ENCODE results near the gene RERG.

The RERG gene

DNA sequence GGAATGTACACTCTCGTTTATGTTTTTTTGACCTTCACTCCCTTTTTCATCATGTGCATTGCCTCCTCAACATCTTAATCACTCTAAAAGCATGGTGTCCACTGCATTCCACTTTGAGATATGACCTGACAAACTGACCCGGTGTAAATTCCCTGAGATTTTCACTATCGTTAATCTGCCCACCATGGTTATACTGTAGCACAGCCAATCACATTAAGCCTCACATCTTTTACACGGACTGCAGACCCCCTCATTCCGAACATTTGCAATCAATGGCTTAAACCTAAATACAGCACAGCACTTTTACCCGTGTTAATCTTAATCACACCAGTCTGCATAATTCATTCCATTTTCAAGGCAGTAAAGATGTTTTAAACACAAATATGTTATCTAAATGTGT is 2.4 kb downstream of the RERG start:
- no peak for DNase-seq (ENCODE audit: low read depth in 2 of 2)

DNA sequence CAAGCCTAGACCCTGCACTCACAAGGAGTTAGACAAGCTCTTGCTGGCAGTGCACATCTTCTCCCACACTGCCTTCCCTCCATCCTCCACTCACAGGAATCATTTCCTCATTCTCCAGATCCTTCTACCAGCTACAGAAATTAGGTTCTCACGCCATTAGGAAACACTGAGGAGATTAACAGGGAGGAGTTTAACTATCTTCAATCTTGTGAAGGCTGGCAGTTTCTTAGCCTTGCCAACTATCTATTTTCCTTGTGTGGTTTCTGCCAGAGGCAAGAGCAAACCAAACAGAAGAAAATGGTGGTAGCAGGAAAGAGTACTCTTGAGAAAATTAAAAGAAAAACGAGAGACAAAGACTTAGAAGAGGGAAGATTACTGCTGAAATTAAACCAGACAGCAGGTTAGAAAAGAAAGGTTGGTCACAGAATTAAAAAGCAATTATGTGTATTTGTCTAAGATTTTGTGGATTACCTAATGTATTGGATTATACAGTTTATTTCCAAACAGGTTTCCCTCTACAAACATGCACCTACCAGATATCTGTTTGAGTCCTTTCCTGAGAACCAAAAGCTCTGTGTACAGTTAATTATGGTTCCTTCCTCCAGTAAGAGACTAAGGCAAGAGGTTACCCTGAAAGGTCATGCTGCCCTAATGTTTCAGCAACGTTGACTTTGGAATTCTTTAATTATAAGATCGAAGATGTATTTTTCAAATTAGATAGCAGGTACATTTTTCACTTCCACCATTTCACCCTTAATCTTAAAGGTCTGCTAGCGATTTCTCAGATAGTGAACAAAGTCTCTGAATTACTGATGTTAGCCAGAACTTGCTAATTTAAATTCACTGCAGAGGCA is 5.0 kb downstream of the RERG start:
- DNase-seq (ENCODE audit: low read depth in 2 of 2): no peak

DNA sequence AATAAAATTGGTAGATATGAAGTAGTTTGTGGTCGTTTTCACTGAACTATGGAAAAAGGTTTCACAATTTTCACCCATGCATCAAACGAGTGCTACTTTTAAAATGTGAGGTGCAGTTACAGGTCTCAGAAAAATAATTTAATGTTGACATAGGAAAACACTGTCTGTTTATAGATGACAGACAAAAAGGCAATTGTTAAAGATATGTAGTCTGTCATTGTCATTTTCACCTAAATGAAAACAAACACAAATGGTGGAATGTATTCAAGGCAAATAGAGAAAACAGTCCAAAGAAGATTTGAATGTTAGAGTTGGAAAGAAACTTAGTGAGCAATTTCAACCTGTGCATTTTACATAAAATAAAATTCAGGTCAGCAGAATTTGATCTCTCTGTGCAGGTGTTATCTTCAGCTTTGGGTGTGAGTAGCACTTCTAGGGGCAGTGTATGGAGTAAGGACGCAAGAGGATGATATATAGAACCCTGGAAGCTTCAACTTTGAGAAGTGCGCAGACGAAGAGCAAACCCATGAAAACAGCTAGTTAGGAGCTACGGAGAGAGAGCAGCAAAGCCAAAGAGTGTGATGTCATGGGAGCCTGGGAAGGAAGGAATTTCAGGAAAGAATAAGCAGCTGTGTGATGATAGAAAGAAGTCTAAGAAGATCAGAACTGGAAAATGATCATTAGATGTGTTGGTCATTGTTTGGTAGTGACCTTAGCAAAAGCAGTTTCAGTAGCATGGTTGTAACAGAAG is 6.2 kb downstream of the RERG start:
- DNase-seq (ENCODE audit: low read depth in 2 of 2): no peak

DNA sequence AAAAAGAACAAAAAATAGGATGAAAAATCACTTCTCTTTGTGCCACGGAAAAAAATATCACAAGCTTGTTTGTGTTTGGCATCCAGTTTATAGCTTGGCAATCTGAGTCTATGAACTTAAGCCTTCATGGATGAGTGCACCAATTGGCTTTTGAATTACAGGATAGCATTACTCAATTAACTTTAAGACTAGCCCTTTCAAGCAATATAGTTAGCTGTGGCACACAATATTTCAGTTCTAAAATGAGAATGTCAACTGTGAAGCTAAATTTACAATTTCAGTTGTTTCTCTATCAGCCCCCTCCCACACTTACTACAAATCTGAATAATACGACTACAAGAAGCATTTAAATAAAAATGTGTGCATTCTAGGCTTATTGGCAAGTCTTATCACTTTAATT is 8.3 kb downstream of the RERG start:
- DNase-seq (ENCODE audit: low read depth in 2 of 2): no peak

DNA sequence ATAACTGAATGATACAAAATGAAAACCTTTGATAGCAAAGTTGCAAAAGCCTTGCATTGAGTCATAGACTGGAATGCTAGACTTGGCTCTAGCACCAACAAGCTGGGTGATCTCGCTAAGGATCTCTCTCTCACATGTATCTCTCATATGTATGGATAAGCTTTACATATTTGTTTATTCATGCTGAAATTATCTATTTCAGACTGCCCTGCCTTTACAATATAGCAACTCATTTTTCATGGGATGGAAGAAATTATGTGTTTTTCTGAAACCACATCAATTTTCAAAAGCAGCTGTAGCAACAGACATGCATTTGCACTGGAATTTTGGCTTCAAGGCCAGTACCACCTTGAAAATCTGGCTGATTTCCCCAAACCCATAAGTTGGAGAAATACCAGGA is 11.4 kb downstream of the RERG start:
- DNase-seq (ENCODE audit: low read depth in 2 of 2): no peak

DNA sequence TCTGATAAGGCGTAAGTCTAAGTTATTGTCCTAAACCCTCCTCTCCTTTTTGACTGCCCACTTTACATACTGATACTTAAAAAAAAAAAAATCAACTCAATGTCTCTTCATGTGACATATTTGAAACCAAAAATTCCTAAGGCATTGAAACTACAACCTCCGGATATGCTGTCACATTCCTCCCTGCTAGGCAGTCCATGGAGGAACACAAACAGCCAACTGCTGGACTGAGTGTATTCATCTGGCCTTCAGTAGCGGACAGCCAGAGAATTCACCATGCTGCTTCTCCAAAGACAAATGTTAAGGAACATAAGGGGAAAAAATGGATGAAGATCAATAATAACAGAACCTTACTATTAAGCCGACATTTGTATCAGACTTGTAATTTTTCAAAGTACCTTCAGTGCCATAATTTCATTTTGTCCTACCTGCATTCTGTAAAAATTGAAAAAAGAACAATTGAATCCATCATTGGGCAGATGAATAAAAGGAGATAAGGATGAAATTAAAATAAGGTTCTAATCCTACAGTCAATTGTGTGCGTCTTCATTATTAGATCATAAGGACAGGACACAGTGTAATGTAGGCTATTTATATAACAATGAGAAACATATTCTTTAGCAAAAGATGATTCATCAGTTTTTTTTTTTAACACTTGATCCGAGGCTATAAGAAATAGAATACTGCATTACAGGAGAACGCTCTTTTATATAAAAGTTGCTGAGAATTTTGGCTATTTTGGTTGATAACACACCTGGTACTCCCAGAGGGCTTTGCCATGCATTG is 12.2 kb downstream of the RERG start:
- no peak for DNase-seq (ENCODE audit: low read depth in 2 of 2)

DNA sequence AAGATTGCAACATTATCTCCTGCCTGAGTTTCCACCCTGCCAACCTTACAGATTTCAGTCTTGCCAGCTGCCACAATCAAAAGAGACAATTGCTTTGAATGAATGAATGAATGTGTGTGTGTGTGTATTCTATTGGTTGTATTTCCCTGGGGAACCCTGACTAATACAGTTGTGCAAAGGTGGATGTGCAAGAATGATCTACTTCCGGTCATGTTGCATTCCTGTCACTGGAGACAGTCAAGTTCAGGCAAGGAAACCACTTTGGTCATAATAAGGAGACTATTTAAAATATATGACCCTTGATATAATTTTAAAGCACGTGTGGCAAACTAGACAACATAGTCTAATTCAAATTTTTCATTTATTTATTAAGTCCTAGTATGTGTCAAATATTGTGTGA is 13.1 kb downstream of the RERG start:
- DNase-seq (ENCODE audit: low read depth in 2 of 2): no peak

DNA sequence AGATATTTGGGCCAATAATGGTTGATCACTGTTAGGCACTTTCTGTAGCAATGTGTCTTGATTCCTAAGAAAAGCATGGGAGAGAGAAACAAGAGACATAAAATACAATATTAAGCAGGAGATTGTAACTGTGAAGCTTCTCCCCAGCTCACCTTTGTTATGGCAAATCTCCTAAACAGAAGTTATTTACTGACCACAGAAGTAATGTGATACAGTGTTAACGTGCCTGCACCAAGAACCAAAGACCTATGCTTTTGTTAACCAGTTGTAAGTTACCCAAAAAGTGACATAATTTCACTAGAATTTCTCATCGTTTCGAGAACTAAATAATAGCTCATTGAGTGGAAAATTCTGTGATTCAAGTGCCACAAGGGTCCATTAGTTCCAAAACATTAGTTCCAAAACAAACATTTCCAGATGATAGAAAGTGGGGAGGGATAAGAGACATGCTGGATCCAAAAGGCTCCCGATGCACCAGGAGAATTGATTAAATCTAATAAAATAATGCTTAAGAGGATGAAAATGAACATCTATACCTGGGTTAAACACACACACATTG is 14.3 kb downstream of the RERG start:
- no peak for DNase-seq (ENCODE audit: low read depth in 2 of 2)

DNA sequence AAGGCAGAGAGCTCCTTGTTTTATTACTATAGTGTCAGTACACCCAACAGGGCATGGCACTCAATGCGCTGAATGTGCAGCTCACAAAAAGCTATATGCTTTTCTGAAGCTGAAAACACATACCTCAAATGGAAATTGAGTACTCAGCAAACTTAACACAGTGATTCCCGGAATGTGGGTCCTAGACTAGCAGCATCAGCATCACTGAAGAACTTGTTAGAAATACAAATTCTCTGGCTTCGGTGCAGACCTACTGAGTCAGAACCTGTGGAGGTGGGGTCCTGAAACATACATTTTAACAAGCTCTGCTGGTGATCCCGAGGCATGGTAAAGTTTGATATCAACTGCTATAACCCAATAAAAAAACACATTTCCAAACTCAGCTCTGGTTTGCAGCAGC is 14.9 kb downstream of the RERG start:
- DNase-seq (ENCODE audit: low read depth in 2 of 2): no peak

DNA sequence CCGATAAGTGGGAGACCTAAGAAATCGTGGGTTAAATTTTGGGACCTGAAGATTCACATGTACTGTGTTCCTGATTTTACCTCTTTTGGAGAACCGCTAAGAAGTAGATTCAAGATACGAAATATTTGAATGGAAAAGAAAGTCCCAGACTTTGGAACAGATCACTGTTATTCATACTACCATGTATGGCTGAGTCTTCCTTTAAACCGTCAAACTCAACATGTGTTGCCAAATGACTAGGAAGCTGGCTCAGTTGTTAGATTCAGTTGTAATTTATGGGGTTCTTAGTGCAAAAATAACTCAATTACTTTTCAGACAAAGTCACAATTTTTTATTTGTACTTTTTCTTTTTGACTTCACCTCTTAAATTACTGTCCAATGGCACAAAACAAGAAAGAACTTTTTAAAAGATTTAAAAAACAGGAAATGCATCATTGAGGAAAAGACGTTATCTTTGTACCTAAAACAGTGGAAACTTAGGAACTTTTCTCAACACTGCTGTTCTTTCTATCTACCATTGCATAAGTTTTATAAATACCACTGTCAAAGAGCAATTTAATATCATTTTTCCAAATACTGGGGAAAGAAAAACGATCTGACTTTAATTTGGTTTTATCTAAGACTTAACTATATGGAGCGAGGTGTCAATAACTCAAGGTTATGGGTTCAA is 15.7 kb downstream of the RERG start:
- no peak for DNase-seq (ENCODE audit: low read depth in 2 of 2)

DNA sequence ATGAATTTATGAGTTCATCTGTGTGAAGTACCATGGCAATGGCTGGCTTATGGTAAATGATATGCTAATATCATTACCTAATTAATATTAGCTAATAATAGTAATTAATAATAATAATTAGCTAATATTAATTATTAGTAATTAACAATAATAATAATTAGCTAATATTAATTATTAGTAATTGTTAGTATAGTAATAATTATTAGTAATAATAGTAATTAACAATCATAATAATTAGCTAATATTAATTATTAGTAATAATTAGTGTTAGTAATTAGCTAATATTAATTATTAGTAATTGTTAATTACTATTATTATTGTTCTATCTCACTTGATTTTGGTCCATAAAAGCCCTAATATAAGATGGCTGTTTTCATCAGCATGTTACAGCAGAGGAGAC is 19.8 kb downstream of the RERG start:
- DNase-seq (ENCODE audit: low read depth in 2 of 2): no peak

DNA sequence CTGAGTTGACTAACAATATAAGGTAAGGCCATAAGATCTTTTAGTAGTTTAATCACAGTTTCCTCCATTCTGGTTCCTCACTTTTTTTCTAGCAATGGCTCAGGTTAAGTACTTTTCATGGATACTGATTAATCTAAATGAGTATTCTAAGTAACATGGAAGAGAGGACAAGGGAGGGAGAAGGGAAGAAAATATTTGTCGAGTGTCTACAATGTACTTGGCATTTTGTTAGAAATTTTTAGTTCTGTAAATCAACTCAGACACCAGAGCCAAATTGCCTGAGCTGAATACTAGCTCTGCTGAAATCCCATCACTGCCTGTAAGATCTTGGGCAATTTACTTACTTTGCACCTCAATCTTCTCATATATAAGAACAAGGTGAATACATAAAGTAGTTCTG is 20.2 kb downstream of the RERG start:
- no peak for DNase-seq (ENCODE audit: low read depth in 2 of 2)

DNA sequence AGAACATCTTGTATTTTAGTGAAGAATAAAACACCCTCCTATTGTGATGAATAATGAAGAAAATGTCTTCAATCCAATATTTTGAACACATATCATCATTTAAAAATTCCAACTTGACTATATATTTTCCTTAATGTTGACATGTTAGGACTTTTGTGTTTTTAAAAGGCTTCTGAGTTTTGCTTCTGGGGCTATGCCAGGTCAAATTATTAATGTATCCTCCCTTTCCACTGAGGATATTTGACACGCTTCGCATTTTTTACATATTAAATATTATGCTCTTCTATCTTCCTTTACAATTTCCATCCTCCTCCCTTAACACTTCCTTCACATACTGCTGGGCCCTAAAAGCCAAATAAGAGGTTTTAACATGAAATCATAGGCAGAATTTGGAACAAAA is 20.6 kb downstream of the RERG start:
- no peak for DNase-seq (ENCODE audit: low read depth in 2 of 2)

DNA sequence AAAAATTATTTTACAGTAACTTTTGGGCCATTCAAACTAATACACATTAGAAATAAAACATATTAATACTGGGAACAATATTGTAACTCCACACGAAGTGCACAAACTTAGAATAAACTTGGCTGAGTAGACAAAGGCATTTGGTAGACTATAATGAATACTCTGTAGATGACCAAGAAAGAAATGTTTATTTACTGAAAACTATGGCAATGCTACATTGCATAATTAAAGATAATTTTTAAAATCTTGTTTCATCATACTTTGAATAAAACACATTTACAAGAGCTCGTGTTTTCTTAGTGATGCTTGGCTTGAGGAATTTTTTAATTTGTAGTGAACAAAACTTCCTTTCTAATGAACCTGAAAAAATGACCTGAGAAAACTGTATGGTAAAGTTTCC is 21.3 kb downstream of the RERG start:
- DNase-seq (ENCODE audit: low read depth in 2 of 2): no peak

DNA sequence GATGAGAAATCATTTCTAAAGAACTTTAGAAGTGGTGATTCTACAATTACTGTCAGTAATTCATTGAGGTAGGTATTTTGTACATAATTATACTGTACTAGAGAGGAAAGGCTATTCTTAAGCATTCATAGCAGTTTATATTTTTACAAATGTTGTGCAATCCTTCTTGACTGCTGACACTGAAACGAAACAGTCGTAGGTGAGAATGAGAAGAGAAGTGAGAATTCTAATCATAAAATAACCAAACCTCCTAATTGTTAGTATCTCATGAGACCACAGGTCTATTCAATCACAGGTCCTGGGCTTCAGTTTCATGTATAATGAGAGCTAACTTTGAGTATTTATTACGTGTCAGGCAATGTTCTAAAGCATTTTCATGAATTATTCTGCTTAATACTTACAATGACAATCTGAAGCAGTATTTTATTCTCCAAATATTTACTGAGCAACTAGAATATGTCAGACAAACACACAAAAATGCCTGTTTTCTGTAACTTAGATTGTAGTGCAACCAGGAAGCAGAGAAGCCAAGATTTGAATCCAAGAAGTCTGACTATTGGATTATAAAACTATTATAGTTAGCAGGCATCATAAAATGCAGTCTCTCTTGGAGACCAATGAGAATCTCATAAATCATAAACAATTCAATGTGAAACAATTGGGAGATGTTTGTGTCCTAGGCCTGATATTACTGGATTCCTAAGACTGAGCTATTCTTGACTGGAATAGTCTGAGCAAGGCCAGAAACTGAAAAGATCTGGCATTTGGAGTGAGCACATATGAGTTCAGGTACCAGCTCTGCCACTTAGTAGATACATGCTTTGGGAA is 24.3 kb downstream of the RERG start:
- DNase-seq (ENCODE audit: low read depth in 2 of 2): no peak

DNA sequence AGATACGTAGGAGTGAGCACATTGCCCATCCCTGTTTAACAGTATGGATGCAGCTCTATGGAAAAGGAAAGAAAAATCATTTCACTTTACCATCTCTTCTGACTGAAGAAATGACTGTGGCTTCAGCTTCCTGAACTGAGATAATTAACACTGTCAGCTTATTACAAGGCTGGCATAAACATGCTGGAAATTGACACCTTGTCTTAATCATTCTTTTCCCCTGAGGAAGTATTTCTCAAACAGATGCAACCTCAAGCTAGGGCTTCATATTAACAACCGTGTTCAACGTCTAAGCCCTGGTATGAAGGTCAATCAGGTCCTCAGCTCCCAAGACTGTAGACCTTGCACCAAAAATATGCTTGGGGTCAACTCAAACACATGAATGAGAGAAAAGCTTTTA is 25.0 kb downstream of the RERG start:
- DNase-seq (ENCODE audit: low read depth in 2 of 2): no peak

DNA sequence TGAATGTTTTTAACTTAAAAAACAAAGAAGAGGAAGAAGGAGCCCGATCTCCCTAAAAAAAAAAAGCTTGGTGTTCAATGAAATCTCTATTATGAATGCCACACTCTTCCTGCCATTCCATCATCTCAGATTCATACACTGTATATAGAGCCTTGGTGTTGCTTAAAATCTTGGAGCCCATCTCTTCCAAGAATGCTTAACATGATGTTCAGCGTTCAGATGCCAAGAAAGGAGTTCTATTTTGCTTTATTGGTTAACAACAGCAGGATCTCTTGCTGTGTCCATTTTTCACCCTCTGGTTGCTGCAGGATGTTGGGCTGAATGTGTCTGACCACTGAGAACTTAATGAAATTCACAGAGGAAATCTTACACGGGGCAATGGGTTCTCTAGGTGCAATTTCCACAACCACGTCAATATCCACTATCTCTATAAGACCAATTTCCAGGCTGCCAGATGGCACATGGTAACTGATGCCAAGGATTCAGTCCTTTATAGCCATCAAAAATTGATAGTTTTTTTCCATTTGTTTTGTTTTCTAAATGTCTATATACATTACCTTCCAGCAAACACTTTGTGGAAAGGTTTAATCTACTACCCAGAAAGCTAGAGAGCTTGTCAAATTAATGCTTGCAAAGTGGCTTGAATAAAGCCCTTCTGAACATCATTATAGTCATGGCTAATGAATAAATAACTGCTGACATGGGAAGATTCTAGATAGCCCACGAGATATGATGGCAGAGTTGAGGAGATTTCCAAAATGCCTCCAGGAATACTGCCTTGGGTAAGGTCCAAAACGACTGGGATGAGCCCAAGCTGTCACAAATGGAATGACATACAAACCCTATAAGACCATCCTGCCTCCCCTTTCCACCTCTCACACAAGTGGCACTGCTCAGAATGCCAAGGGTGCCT is 26.5 kb downstream of the RERG start:
- DNase-seq (ENCODE audit: low read depth in 2 of 2): no peak

DNA sequence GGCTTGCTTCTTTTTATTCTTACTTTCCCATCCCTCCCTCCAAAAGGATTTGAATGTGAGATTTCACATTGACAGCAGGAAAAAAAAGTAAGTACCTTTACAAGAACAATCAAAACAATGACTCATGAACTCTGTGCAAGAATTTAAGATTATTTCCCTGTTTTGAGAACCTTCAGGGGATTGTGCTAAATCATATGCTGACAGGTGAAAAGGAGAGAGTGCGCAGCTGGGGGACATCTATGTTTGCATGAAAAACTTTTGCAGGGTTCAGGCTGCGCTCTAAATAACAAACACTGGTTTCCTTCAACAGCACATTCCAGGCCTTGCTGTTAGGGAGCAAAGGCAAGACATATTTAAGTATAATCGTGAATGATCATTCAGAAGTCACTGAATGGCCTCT is 27.3 kb downstream of the RERG start:
- DNase-seq (ENCODE audit: low read depth in 2 of 2): no peak

DNA sequence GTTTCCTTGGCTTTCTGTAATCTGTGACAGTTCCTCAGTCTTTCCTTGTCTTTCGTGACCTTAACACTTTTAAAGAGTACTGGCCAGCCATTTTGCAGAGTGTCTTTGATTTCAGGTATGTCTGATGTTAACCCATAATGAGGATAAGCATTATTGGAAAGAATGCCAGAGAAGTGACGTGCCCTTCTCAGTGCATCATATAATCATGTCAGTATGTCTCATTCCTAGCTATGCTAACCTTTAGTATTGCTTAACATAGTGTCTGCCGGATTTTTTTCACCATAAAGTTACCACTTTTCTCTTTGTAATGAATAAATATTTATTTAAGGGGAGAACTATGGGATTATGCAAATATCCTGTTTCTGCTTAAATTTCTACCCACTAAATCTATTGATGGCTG is 28.5 kb downstream of the RERG start:
- no peak for DNase-seq (ENCODE audit: low read depth in 2 of 2)

DNA sequence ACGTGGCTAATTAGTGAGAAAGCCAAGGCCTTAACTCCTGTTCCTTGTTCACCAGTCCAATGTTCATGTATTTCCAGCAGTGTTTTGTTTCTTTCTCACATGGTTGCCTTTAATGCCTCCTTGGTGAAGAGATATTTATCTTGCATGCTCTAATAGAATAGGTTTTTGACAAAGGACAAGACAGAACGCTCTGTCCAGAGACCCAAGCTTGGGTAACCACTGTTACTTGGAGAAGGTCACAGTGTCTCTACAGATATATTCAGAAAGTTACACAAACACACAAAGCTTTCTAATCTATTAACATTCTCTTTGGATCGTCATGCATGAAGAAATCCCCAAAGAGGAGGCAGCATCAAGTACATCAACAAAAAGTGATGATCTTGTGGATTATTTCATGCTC is 33.1 kb downstream of the RERG start:
- no peak for DNase-seq (ENCODE audit: low read depth in 2 of 2)
